K562 (cell line): ENCODE measurements around the gene TSPOAP1. TPM values are rescaled to one million over a fixed set of nuclear protein-coding genes. Genes with fewer than 3 reads are reported as not detected.

Experiments
- ATF3 ChIP-seq, 2 experiments: fragments of 450-650 bp in 1 of 2; sonication (generic) in 1 of 2; formaldehyde crosslinking in 1 of 2; IDR thresholded peaks in 1 of 2; conservative IDR thresholded peaks in 1 of 2; 2 replicates each; pipeline versions ENCODE4 v1.6.1 to v1.8.1; 2016 to 2023; ENCODE audit warnings: mild to moderate bottlenecking in 2 of 2, moderate library complexity in 2 of 2, inconsistent platforms in 1 of 2, missing genetic modification reagents in 1 of 2
- ATF4 ChIP-seq: fragments of 450-650 bp; formaldehyde crosslinking; IDR thresholded peaks from 2 replicates; pipeline ENCODE4 v1.4.0; 2022; ENCODE audit warnings: mild to moderate bottlenecking, moderate library complexity
- BCLAF1 ChIP-seq, 2 experiments: fragments of 450-650 bp in 1 of 2; IDR thresholded peaks; 2 replicates each; pipeline ENCODE4 v1.6.1; 2011 to 2017; ENCODE audit warnings: low read depth in 2 of 2, antibody characterized with exemption in 1 of 2, borderline replicate concordance in 1 of 2, low read length in 1 of 2, mild to moderate bottlenecking in 1 of 2, mixed read lengths in 1 of 2; ENCODE audit not compliant: control insufficient read depth in 1 of 2
- CHD2 ChIP-seq: IDR thresholded peaks from 2 replicates; pipeline ENCODE4 v1.6.1; 2011; ENCODE audit warnings: low read depth, low read length
- ELF1 ChIP-seq: fragments of 200-800 bp; sonication (Bioruptor generic); IDR thresholded peaks from 2 replicates; pipeline ENCODE4 v1.6.1; 2016; ENCODE audit warnings: missing genetic modification characterization, missing compliant biosample characterization
- KAT2B ChIP-seq: IDR thresholded peaks from one replicate; pipeline ENCODE4 v1.6.1; 2012; ENCODE audit warnings: low read depth, mild to moderate bottlenecking, control low read depth, inconsistent platforms, low read length, moderate library complexity
- MAFK ChIP-seq: IDR thresholded peaks from 2 replicates; pipeline ENCODE4 v1.6.1; 2011; ENCODE audit warnings: low read length, improper control_type of control experiment
- NRF1 ChIP-seq, 2 experiments: fragments of 450-650 bp; IDR thresholded peaks in 1 of 2; conservative IDR thresholded peaks in 1 of 2; 2 replicates each; pipeline ENCODE4 v1.6.1; 2014; ENCODE audit warnings: mild to moderate bottlenecking in 2 of 2
- RBM39 ChIP-seq: fragments of 200-400 bp; formaldehyde crosslinking; optimal IDR thresholded peaks from 2 replicates; pipeline ENCODE3; 2018; ENCODE audit warnings: low read depth, low read length
- SAFB ChIP-seq: fragments of 200-400 bp; formaldehyde crosslinking; IDR thresholded peaks from 2 replicates; pipeline ENCODE4 v1.6.1; 2017; ENCODE audit warnings: low read depth, low read length, borderline replicate concordance
- SMARCA4 ChIP-seq: fragments of 450-650 bp; IDR thresholded peaks from 2 replicates; pipeline ENCODE4 v1.6.1; 2016
- TAL1 ChIP-seq: fragments of 450-650 bp; IDR thresholded peaks from 2 replicates; pipeline ENCODE4 v1.6.1; 2016; ENCODE audit warnings: mild to moderate bottlenecking
- TEAD4 ChIP-seq, 2 experiments: sonication (generic) in 1 of 2; formaldehyde crosslinking in 1 of 2; IDR thresholded peaks; 2 replicates each; pipeline versions ENCODE4 v1.6.1 to v1.8.0; 2012 to 2022; ENCODE audit warnings: borderline replicate concordance in 1 of 2, inconsistent platforms in 1 of 2, low read length in 1 of 2, mild to moderate bottlenecking in 1 of 2, missing genetic modification reagents in 1 of 2
- TRIM24 ChIP-seq, 2 experiments: fragments of 450-650 bp; IDR thresholded peaks; 2 replicates each; pipeline ENCODE4 v1.6.1; 2016
- ZBTB26 ChIP-seq: fragments of 450-650 bp; formaldehyde crosslinking; IDR thresholded peaks from 2 replicates; pipeline ENCODE4 v1.4.0; 2022; ENCODE audit warnings: missing genetic modification characterization
- ZNF277 ChIP-seq: fragments of 250-450 bp; sonication (Bioruptor Pico); IDR thresholded peaks from 2 replicates; pipeline ENCODE4 v1.8.0; 2022; ENCODE audit warnings: inconsistent platforms, mild to moderate bottlenecking, moderate library complexity, borderline replicate concordance
- ZNF347 ChIP-seq: fragments of 450-650 bp; formaldehyde crosslinking; IDR thresholded peaks from 2 replicates; pipeline ENCODE4 v1.4.0; 2020; ENCODE audit warnings: low read depth, mild to moderate bottlenecking, moderate library complexity
- ZNF511 ChIP-seq: sonication (generic); formaldehyde crosslinking; IDR thresholded peaks from 2 replicates; pipeline ENCODE4 v1.8.0; 2022; ENCODE audit warnings: mild to moderate bottlenecking, missing genetic modification reagents
- polyA plus RNA-seq, 8 experiments: library from polyadenylated mRNA; depleted of rRNA in 4 of 8; stranded (reverse) in 5 of 8; unstranded in 3 of 8; fragments of >200 nt; fragmentation: Nextera tagmentation in 2 of 8; fragmentation: Illumina TruSeq in 1 of 8; extraction: Ambion mirVana in 2 of 8; extraction: Trizol in 1 of 8; gene quantifications; 2 replicates each; pipeline versions ENCODE4 v1.2.1 to v1.2.3, GENCODE V29; 2011 to 2014; ENCODE audit warnings: inconsistent platforms in 1 of 8, missing spikeins in 1 of 8
- total RNA-seq, 7 experiments: library from RNA; depleted of rRNA in 6 of 7; stranded (reverse); fragments of >200 nt in 6 of 7; fragmentation: Illumina TruSeq in 2 of 7; extraction: Trizol in 2 of 7; gene quantifications; 2 replicates each; pipeline versions ENCODE4 v1.2.1 to v1.2.3, GENCODE V29; 2011 to 2021; ENCODE audit warnings: low replicate concordance in 1 of 7

Gene TSPOAP1
- total and polyA plus RNA-seq, 9 of the 15 experiments (the other 6 are each of a cell fraction or from before 2014, with no cell fraction given), result 0.87 to 3.9 (median 1.8) TPM; not detected in 2

- no peak for TF ChIP-seq TAL1
- peak; percentile 53; the same call in 1 of the 2 replicates for TF ChIP-seq ATF4 (CRISPR knock-in tag)
- TF ChIP-seq BCLAF1 (IDR thresholded peaks at IDR 0.05; ENCODE audit: borderline replicate concordance in 1 of 2, control insufficient read depth in 1 of 2, low read depth in 2 of 2, low read length in 1 of 2), result peak in 1 of 2 experiments; percentile 89; a peak in 2 of 4 replicates
- peak; percentile 69 for TF ChIP-seq ZBTB26
- TF ChIP-seq TRIM24 (IDR thresholded peaks at IDR 0.05), result peak in 1 of 2 experiments; percentile 57; a peak in 2 of 4 replicates
- TF ChIP-seq TEAD4 (IDR thresholded peaks at IDR 0.05; ENCODE audit: low read length), result peak; percentile 18; the same call in 1 of the 2 replicates
- TF ChIP-seq TEAD4 (CRISPR knock-in tag; IDR thresholded peaks at IDR 0.05; ENCODE audit: borderline replicate concordance), result no peak
- peak; percentile 67 for TF ChIP-seq MAFK
- peak; percentile 81 for TF ChIP-seq ATF3 (IDR thresholded peaks at IDR 0.05)
- TF ChIP-seq ATF3 (CRISPR knock-in tag; conservative IDR thresholded peaks at IDR 0.05), result no peak
- no peak for TF ChIP-seq ZNF277 (CRISPR knock-in tag)
- no peak for TF ChIP-seq SAFB
- TF ChIP-seq ZNF347 (CRISPR knock-in tag), result no peak
- TF ChIP-seq ELF1 (tag), result peak; percentile 49
- no peak for TF ChIP-seq KAT2B
- TF ChIP-seq NRF1 (conservative IDR thresholded peaks at IDR 0.05 in 1 of 2, IDR thresholded peaks at IDR 0.05 in 1 of 2), result no peak
- TF ChIP-seq CHD2, result peak; percentile 67
- TF ChIP-seq RBM39, result peak; percentile 79
- peak; percentile 2 for TF ChIP-seq ZNF511 (CRISPR knock-in tag)
- peak; percentile 25; the same call in 1 of the 2 replicates for TF ChIP-seq SMARCA4
Observed at GRCh38 chr17:58330997-58331814, 2.6 kb upstream of the TSPOAP1 start (continued).
